Measurements from ENCODE around the gene FANCD2OS. TPM values are rescaled to one million over a fixed set of nuclear protein-coding genes. Genes with fewer than 3 reads are reported as not detected.
A peak's percentile ranks its signal among the peaks of the same experiment; 100 is the strongest.

FANCD2OS gene
- total RNA-seq, 1 donor from 2014 or later: not detected

DNA sequence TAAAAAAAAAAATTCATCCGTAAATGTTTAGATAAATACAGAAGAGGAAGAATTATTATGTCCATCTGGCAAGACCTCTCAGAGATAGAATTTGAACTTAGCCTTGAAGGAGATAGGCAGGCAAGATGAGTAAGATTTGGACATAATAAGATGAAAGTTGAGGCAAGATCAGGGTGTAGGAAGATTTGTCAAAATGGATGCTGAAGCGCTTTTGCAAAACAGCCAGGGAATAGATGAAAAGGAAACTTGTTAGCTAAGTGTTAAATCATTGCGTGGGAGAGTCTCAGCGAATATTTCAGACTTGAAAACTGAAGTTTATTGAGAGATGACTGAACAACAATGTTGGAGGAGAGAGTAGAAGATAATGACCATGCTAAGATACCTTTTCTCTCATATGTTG is 14.7 kb upstream of the FANCD2OS start:
- H3K9me3 Mint-ChIP-seq (ENCODE audit: unreplicated experiment): no peaks in the 10 kb centered on the region

GRCh38 chr3:10121064-10121463 is 13.0 kb upstream of the FANCD2OS start:
- no peaks in the 10 kb centered on the region for H3K9me3 Mint-ChIP-seq (ENCODE audit: unreplicated experiment)
- H3K27ac ChIP-seq (ENCODE audit: low read depth, low read length): no peak overlapping the region
- H3K4me1 Mint-ChIP-seq (ENCODE audit: low read depth, unreplicated experiment): peaks cover 12% of the 10 kb centered on the region
- H3K4me1 ChIP-seq (ENCODE audit: insufficient read depth, low read length): peaks cover 5% of the 10 kb centered on the region
- no peaks in the 10 kb centered on the region for H3K27me3 Mint-ChIP-seq (ENCODE audit: low read depth, unreplicated experiment)
- FAIRE-seq (no peak), DNase-seq (ENCODE audit: low read depth) (no peak)
- H3K27me3 ChIP-seq (ENCODE audit: insufficient read depth, low read length): no peaks in the 10 kb centered on the region
- no peak overlapping the region for H3K27ac Mint-ChIP-seq (ENCODE audit: unreplicated experiment)
- H3K79me2 ChIP-seq (ENCODE audit: insufficient read depth, low read length): peaks cover 91% of the 10 kb centered on the region
- peaks cover 14% of the 10 kb centered on the region for H3K36me3 ChIP-seq (ENCODE audit: insufficient read depth, low read length)
- no peak overlapping the region for H2AFZ ChIP-seq (ENCODE audit: low read depth, low read length)
- peaks cover 16% of the 10 kb centered on the region for H3K36me3 Mint-ChIP-seq (ENCODE audit: low read depth, unreplicated experiment)
- TF ChIP-seq, protein P1, sequence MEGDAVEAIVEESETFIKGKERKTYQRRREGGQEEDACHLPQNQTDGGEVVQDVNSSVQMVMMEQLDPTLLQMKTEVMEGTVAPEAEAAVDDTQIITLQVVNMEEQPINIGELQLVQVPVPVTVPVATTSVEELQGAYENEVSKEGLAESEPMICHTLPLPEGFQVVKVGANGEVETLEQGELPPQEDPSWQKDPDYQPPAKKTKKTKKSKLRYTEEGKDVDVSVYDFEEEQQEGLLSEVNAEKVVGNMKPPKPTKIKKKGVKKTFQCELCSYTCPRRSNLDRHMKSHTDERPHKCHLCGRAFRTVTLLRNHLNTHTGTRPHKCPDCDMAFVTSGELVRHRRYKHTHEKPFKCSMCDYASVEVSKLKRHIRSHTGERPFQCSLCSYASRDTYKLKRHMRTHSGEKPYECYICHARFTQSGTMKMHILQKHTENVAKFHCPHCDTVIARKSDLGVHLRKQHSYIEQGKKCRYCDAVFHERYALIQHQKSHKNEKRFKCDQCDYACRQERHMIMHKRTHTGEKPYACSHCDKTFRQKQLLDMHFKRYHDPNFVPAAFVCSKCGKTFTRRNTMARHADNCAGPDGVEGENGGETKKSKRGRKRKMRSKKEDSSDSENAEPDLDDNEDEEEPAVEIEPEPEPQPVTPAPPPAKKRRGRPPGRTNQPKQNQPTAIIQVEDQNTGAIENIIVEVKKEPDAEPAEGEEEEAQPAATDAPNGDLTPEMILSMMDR (IDR thresholded peaks at IDR 0.05; ENCODE audit: insufficient read depth, low read depth, low read length): no peak
- TF ChIP-seq EZH2 (IDR thresholded peaks at IDR 0.05; ENCODE audit: insufficient read depth, low read length): no peak
- no peak overlapping the region for H3K4me3 ChIP-seq (ENCODE audit: insufficient read depth, low read depth, low read length)
- no peaks in the 10 kb centered on the region for H3K9me3 ChIP-seq (ENCODE audit: insufficient read depth, low read depth, low read length)
- H3K4me2 ChIP-seq (ENCODE audit: low read length): no peak overlapping the region
- no peak overlapping the region for H3K4me3 Mint-ChIP-seq (ENCODE audit: unreplicated experiment)
- H3K9ac ChIP-seq (ENCODE audit: low read length): no peak overlapping the region
- peaks cover 90% of the 10 kb centered on the region for H4K20me1 ChIP-seq (ENCODE audit: insufficient read depth, low read length)

More for the DNA sequence above, 14.7 kb upstream of the FANCD2OS start:
- TF ChIP-seq, protein P1 (IDR thresholded peaks at IDR 0.05; ENCODE audit: insufficient read depth, low read depth, low read length): no peak
- TF ChIP-seq EZH2 (IDR thresholded peaks at IDR 0.05; ENCODE audit: insufficient read depth, low read length): no peak
- Histone ChIP-seq H4K20me1 (ENCODE audit: insufficient read depth, low read length) (peaks cover 79% of the 10 kb centered on the region), H3K79me2 (ENCODE audit: insufficient read depth, low read length) (peaks cover 74% of the 10 kb centered on the region), H3K4me3 (ENCODE audit: insufficient read depth, low read depth, low read length) (no peak overlapping the region), H3K9me3 (ENCODE audit: insufficient read depth, low read depth, low read length) (no peaks in the 10 kb centered on the region), H3K9ac (ENCODE audit: low read length) (no peak overlapping the region), H3K27ac (ENCODE audit: low read depth, low read length) (no peak overlapping the region), H2AFZ (ENCODE audit: low read depth, low read length) (no peak overlapping the region), H3K4me1 (ENCODE audit: insufficient read depth, low read length) (no peaks in the 10 kb centered on the region), H3K4me2 (ENCODE audit: low read length) (no peak overlapping the region), H3K36me3 (ENCODE audit: insufficient read depth, low read length) (peaks cover 18% of the 10 kb centered on the region), H3K27me3 (ENCODE audit: insufficient read depth, low read length) (no peaks in the 10 kb centered on the region)
- Mint-ChIP-seq H3K27ac (ENCODE audit: unreplicated experiment) (no peak overlapping the region), H3K36me3 (ENCODE audit: low read depth, unreplicated experiment) (peaks cover 19% of the 10 kb centered on the region), H3K27me3 (ENCODE audit: low read depth, unreplicated experiment) (no peaks in the 10 kb centered on the region), H3K4me1 (ENCODE audit: low read depth, unreplicated experiment) (peaks cover 9% of the 10 kb centered on the region), H3K4me3 (ENCODE audit: unreplicated experiment) (no peak overlapping the region)
- FAIRE-seq (no peak), DNase-seq (ENCODE audit: low read depth) (no peak)

DNA sequence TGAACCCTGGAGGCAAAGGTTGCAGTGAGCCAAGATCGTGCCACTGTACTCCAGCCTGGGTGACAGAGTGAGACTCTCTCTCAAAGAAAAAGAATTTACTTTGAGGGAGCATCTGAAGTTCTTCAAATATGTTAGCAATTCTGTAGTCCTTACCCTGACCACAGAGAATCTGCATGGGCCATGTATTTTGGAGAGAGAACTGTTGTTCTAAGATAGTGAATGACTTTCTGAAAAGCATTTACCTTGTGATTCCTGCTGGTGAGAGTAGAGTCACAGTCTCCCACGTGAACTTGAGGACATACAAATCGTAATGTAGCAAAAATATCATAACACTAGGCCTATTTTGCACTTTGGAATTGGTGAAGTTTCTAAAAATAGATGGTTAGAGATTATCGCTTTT is 11.3 kb upstream of the FANCD2OS start:
- Histone ChIP-seq H3K79me2 (ENCODE audit: insufficient read depth, low read length) (peaks cover 85% of the 10 kb centered on the region), H3K27ac (ENCODE audit: low read depth, low read length) (no peak overlapping the region), H3K27me3 (ENCODE audit: insufficient read depth, low read length) (no peaks in the 10 kb centered on the region), H2AFZ (ENCODE audit: low read depth, low read length) (no peak overlapping the region), H3K4me2 (ENCODE audit: low read length) (no peak overlapping the region), H4K20me1 (ENCODE audit: insufficient read depth, low read length) (peaks cover 75% of the 10 kb centered on the region), H3K4me3 (ENCODE audit: insufficient read depth, low read depth, low read length) (no peak overlapping the region), H3K9me3 (ENCODE audit: insufficient read depth, low read depth, low read length) (no peaks in the 10 kb centered on the region), H3K9ac (ENCODE audit: low read length) (no peak overlapping the region), H3K36me3 (ENCODE audit: insufficient read depth, low read length) (peaks cover 5% of the 10 kb centered on the region), H3K4me1 (ENCODE audit: insufficient read depth, low read length) (peaks cover 5% of the 10 kb centered on the region)
- TF ChIP-seq EZH2 (IDR thresholded peaks at IDR 0.05; ENCODE audit: insufficient read depth, low read length): no peak
- TF ChIP-seq, protein P1 (IDR thresholded peaks at IDR 0.05; ENCODE audit: insufficient read depth, low read depth, low read length): no peak
- H3K27ac Mint-ChIP-seq (ENCODE audit: unreplicated experiment): no peak overlapping the region
- peaks cover 6% of the 10 kb centered on the region for H3K36me3 Mint-ChIP-seq (ENCODE audit: low read depth, unreplicated experiment)
- peak; percentile 44 for DNase-seq (ENCODE audit: low read depth)
- H3K4me3 Mint-ChIP-seq (ENCODE audit: unreplicated experiment): no peak overlapping the region
- no peaks in the 10 kb centered on the region for H3K27me3 Mint-ChIP-seq (ENCODE audit: low read depth, unreplicated experiment)
- H3K4me1 Mint-ChIP-seq (ENCODE audit: low read depth, unreplicated experiment): peaks cover 12% of the 10 kb centered on the region
- no peaks in the 10 kb centered on the region for H3K9me3 Mint-ChIP-seq (ENCODE audit: unreplicated experiment)
- FAIRE-seq: no peak

Measured in astrocyte (in vitro differentiated cells and primary cell).